HUES48 (cell line): ENCODE results near the gene FBXO33.
A peak's percentile ranks its signal among the peaks of the same experiment; 100 is the strongest.

Source experiments
- H3K27ac ChIP-seq: one replicate; pipeline ENCODE4 v1.7.0; 2013; ENCODE audit warnings: low read depth, low read length, inconsistent platforms
- H3K27me3 ChIP-seq: 2 replicates; pipeline ENCODE4 v1.6.1; 2013; ENCODE audit warnings: mild to moderate bottlenecking, low read length; ENCODE audit not compliant: control insufficient read depth, insufficient read depth
- H3K36me3 ChIP-seq: 2 replicates; pipeline ENCODE4 v1.6.1; 2013; ENCODE audit warnings: low read length; ENCODE audit not compliant: control insufficient read depth, insufficient read depth
- H3K4me1 ChIP-seq: 2 replicates; pipeline ENCODE4 v1.6.1; 2013; ENCODE audit warnings: mild to moderate bottlenecking, low read length; ENCODE audit not compliant: control insufficient read depth, insufficient read depth
- H3K4me3 ChIP-seq: 2 replicates; pipeline ENCODE4 v1.5.1; 2013; ENCODE audit warnings: mild to moderate bottlenecking, low read depth, low read length
- H3K9ac ChIP-seq: 2 replicates; pipeline ENCODE4 v1.6.1; 2013; ENCODE audit warnings: mild to moderate bottlenecking, low read depth, low read length, moderate library complexity
- H3K9me3 ChIP-seq: 2 replicates; pipeline ENCODE4 v1.6.1; 2013; ENCODE audit warnings: low read length; ENCODE audit not compliant: control insufficient read depth, insufficient read depth

The FBXO33 gene

GRCh38 chr14:39447175-39447661 is 15.0 kb upstream of the FBXO33 start:
- H3K4me1 ChIP-seq = no peaks in the 10 kb centered on the region
- no peaks in the 10 kb centered on the region for H3K27me3 ChIP-seq
- no peak overlapping the region for H3K9ac ChIP-seq
- no peak overlapping the region for H3K4me3 ChIP-seq
- H3K27ac ChIP-seq = no peak overlapping the region
- H3K36me3 ChIP-seq = no peaks in the 10 kb centered on the region
- H3K9me3 ChIP-seq = no peaks in the 10 kb centered on the region

- H3K27ac ChIP-seq = no peak overlapping the region
- H3K36me3 ChIP-seq = no peaks in the 10 kb centered on the region; the same call in 1 of the 2 replicates
- H3K4me1 ChIP-seq = no peaks in the 10 kb centered on the region
- H3K4me3 ChIP-seq = no peak overlapping the region
- no peak overlapping the region for H3K9ac ChIP-seq
- H3K9me3 ChIP-seq = no peaks in the 10 kb centered on the region
- no peaks in the 10 kb centered on the region for H3K27me3 ChIP-seq
Observed at GRCh38 chr14:39446131-39446744, 14.0 kb upstream of the FBXO33 start.

GRCh38 chr14:39442293-39442692 is 10.1 kb upstream of the FBXO33 start:
- no peak overlapping the region for H3K4me3 ChIP-seq
- no peak overlapping the region for H3K9ac ChIP-seq
- H3K27ac ChIP-seq = no peak overlapping the region
- no peaks in the 10 kb centered on the region for H3K9me3 ChIP-seq
- no peaks in the 10 kb centered on the region for H3K27me3 ChIP-seq
- no peaks in the 10 kb centered on the region for H3K4me1 ChIP-seq
- H3K36me3 ChIP-seq = no peaks in the 10 kb centered on the region; the same call in 1 of the 2 replicates

GRCh38 chr14:39441805-39442204 is 9.6 kb upstream of the FBXO33 start:
- Histone ChIP-seq H3K27ac (no peak overlapping the region), H3K4me1 (no peaks in the 10 kb centered on the region), H3K4me3 (no peak overlapping the region), H3K27me3 (no peaks in the 10 kb centered on the region), H3K9ac (no peak overlapping the region), H3K9me3 (no peaks in the 10 kb centered on the region), H3K36me3 (no peaks in the 10 kb centered on the region; the same call in 1 of the 2 replicates)

GRCh38 chr14:39440975-39441374 is 8.7 kb upstream of the FBXO33 start:
- Histone ChIP-seq H3K27me3 (no peaks in the 10 kb centered on the region), H3K36me3 (no peaks in the 10 kb centered on the region; the same call in 1 of the 2 replicates), H3K9me3 (no peaks in the 10 kb centered on the region), H3K9ac (no peak overlapping the region), H3K4me3 (no peak overlapping the region), H3K4me1 (no peaks in the 10 kb centered on the region), H3K27ac (no peak overlapping the region)

GRCh38 chr14:39435241-39435640 is 3.0 kb upstream of the FBXO33 start:
- Histone ChIP-seq H3K4me1 (peaks cover 7% of the 10 kb centered on the region), H3K9ac (no peak overlapping the region), H3K36me3 (no peaks in the 10 kb centered on the region), H3K9me3 (no peaks in the 10 kb centered on the region), H3K4me3 (no peak overlapping the region), H3K27ac (no peak overlapping the region), H3K27me3 (no peaks in the 10 kb centered on the region)

GRCh38 chr14:39434401-39434800 is 2.2 kb upstream of the FBXO33 start:
- no peak overlapping the region for H3K4me3 ChIP-seq
- no peaks in the 10 kb centered on the region for H3K9me3 ChIP-seq
- H3K36me3 ChIP-seq = no peaks in the 10 kb centered on the region
- no peak overlapping the region for H3K27ac ChIP-seq
- no peak overlapping the region for H3K9ac ChIP-seq
- H3K4me1 ChIP-seq = peaks cover 8% of the 10 kb centered on the region
- no peaks in the 10 kb centered on the region for H3K27me3 ChIP-seq

- Histone ChIP-seq H3K36me3 (no peaks in the 10 kb centered on the region), H3K4me3 (peak overlapping the region; percentile 87), H3K9ac (0 out of 2 replicates have a peak overlapping the region, but pooled peaks have one; percentile 85), H3K27me3 (no peaks in the 10 kb centered on the region), H3K9me3 (no peaks in the 10 kb centered on the region), H3K27ac (peak overlapping the region; percentile 100), H3K4me1 (peaks cover 8% of the 10 kb centered on the region)
Observed at GRCh38 chr14:39433452-39433813, 1.2 kb upstream of the FBXO33 start.

GRCh38 chr14:39432619-39433451 is 602 bp upstream of the FBXO33 start:
- Histone ChIP-seq H3K9me3 (no peaks in the 10 kb centered on the region), H3K4me3 (peak overlapping the region; percentile 87), H3K27me3 (no peaks in the 10 kb centered on the region), H3K4me1 (peaks cover 8% of the 10 kb centered on the region), H3K9ac (peak overlapping the region; percentile 85), H3K27ac (peak overlapping the region; percentile 100), H3K36me3 (no peaks in the 10 kb centered on the region)

GRCh38 chr14:39431416-39432178 is 636 bp downstream of the FBXO33 start:
- Histone ChIP-seq H3K9ac (peak overlapping the region; percentile 100), H3K27me3 (no peaks in the 10 kb centered on the region), H3K4me3 (peak overlapping the region; percentile 100), H3K4me1 (peaks cover 14% of the 10 kb centered on the region), H3K36me3 (no peaks in the 10 kb centered on the region), H3K27ac (peak overlapping the region; percentile 100), H3K9me3 (no peaks in the 10 kb centered on the region)
